HG03342 (cell line): ENCODE data around the gene SPAG16.

Experiments used
- ATAC-seq: cut with Tn5 transposase; IDR thresholded peaks from one replicate; pipeline ENCODE4 v1.9.1; 2021; ENCODE audit warnings: mild to moderate bottlenecking, moderate library complexity; ENCODE audit not compliant: unreplicated experiment

SPAG16 gene

DNA sequence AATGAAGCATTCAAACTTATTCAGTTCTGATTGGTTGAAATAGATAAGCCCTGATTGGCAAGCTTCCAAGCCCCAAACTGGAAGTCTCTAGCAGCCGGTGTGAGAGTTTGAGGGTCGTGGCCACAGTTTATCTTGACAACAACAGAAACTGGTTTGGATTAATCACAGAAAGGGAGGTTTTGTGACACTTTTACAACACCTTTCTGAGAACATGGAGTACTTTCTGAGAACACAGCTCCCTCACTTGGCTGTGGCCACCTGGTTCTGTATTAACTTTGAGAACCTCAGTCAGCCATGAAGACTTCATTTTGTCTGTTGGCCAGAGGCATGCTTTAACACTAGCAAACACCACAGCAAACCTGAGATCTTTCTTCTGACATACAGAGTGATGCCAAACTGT, 845.9 kb downstream of the SPAG16 start:
- no peak for ATAC-seq

GRCh38 chr2:214135966-214136365, 851.7 kb downstream of the SPAG16 start:
- ATAC-seq: no peak

GRCh38 chr2:214138779-214139178, 854.5 kb downstream of the SPAG16 start:
- ATAC-seq: no peak

DNA sequence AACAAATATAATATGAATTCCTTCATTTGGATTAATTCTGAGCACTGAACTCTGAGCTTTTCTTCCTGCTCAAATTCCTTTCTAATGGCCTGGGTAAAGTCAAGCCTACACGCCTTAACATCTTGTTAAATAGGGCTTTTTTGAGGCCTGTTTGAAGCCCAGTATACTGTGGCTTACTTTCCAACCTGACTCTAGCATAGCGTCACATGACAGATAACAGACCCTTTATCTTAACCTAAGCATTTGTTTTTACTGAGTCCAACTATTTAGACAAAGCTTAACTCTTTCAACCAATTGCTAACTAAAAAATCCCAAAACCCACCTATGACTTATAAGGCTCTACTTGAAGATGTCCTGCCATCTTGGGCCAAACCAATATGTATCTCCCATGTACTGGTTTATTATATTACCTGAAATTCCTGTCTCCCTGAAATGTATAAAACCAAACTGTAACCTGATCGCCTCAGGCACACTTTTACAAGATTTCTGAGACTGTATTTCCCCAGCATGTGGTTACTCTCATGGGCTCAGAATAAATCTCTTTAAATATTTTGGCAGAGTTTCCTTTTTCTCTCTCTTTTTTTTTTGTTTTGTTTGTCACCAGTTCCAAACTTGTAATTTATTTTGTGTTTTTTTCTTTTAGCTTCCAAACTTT, 855.5 kb downstream of the SPAG16 start:
- no peak for ATAC-seq

DNA sequence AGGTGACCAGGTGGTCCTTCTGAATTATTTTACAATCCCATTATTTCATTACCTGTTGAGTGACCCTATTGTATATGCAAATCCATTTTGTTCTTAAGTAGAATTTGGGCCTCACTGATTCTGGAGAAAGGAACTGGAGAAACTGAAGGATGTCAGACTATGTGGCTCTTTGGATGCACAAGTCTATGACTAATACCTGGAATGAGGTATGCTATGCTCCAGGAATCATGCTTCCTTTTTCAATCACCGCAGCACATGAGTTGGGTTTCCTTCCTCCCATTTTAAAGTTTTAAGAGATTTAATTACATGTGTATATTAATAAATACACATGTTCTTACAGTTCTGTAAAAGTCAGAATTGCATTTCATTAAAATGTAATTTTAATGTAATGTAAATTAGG, 872.7 kb downstream of the SPAG16 start:
- ATAC-seq: peak; percentile 85

GRCh38 chr2:214158851-214159250, 874.6 kb downstream of the SPAG16 start:
- ATAC-seq: no peak

DNA sequence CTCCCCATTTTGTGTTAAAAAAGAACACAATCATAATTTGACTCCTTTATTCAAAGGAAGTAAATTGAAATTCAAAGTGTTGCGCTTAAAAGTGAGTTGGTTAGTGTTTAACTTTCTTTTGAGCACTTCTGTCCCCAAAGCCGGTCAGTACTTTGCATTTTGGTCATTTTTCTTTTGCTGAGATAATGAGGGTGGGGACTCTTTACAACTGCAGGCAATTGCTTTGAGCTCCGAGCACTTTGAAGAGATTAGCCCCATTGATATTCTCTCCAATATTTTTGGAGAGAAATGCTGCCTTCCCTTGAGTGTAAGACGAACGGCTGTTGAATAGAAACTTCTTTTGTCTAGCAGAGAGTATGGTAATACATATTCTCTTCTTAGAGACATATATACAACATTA, 885.0 kb downstream of the SPAG16 start:
- ATAC-seq: no peak

DNA sequence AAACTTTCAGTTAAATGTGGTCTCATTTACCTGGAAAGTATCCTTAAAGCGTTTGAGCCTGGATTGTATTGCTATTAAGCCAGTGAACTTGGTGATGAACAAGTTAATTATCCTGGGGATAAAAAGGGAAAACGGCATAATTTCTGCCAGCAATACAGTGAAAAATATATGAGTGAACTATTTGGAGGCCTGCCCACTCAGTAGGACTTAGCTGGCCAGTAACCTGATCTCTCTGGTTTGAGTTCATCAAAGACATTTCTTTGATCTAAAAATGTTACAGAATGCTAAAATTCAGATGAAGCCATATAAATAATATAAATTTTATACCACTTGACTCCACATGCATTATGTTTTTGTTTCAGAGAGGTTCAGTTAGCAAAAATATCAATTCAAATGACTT, 885.5 kb downstream of the SPAG16 start:
- no peak for ATAC-seq

DNA sequence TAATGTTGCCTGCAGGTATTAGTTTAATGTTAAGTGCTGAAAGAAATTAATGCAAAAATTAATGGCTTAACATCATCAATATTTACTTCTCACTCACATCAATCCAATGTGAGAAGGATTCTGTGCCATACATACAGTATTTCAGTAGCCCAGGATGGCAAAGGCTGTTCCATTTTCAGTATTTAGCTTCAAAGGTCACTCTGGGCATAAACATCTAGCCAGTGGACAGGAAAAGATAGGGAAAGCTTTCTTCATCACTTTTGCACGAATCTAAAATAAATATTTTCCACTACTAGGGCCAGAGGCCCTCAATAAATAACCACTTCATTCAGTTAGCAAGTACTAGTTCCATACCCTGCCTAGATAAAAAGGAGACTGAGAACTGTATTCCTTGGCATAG, 890.3 kb downstream of the SPAG16 start:
- no peak for ATAC-seq

DNA sequence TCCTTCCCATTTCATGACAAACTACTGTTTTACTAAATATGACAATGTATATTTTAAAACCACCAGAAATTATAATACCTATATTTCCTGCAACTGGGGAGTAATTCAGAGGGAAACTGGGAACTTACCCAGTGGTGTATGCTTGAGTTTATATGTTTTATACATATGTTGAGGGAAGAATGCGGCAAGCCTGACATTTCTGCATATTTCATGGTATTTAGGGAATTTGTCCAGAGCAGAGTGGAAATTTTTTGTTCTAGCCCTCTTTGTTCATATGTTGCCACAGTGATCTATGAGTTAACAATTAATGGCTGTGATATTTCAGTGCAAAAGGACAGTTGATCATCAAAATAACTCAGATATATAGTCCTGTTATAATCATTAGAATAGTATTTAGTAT, 895.8 kb downstream of the SPAG16 start:
- ATAC-seq: no peak

GRCh38 chr2:214180686-214181085, 896.4 kb downstream of the SPAG16 start:
- ATAC-seq: no peak

- no peak for ATAC-seq
These were observed 900.2 kb downstream of the SPAG16 start for GRCh38 chr2:214184461-214184860.

- no peak for ATAC-seq
These were observed 901.3 kb downstream of the SPAG16 start for GRCh38 chr2:214185546-214185945.

DNA sequence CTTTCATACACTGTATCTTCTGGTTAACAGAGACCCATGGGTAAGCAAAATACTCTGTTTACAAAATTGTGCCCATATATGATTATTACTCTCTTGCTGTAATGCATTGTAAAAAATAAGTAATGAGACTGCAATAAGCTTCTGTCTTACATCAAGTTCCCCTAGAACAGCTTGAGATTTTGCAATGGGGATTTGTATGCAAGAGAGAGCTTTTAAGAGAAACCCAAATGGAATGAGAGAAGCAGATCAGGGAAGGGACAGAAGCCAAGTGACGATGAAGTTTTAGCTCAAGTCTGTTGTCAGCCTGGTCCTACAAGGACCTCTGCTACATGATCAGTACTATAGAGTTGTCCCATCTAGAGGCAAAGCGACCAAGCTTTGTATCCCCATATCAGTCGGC, 908.4 kb downstream of the SPAG16 start:
- no peak for ATAC-seq

DNA sequence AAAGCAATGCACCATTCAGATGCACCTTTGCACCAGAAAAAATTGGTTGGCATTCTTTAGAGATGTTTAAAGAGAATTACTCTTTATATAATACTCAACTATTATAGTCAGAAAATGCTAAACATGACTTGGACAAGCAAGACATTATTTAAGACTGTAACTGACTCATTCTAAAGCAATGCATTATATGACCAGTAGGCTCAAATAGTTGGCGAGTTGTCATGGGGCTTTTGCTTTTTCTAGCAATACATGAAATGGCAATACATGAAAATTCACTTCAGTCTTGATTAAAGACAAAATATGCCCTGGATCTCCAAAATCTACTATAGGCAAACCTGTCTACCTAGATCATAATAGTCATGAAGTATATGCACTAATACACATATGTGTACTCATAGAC, 909.7 kb downstream of the SPAG16 start:
- no peak for ATAC-seq

DNA sequence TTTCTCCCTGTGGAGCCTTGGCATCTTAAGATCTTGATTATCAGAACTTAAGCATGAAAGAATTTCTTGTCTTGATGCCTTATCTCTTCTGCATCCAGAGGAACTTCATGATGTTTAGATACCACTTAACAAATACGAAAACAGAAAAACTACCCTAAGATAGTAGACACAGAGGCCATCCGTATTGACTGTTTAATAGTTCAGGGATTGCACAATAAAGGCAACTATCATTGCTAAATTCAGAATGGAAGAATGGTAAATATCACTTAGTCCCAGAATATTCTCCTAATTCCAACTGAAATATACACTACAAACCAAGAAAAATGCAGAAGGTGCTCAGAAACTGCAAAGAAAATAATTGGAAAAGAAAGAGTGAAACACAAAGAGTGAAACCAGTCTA, 912.0 kb downstream of the SPAG16 start:
- ATAC-seq: no peak

DNA sequence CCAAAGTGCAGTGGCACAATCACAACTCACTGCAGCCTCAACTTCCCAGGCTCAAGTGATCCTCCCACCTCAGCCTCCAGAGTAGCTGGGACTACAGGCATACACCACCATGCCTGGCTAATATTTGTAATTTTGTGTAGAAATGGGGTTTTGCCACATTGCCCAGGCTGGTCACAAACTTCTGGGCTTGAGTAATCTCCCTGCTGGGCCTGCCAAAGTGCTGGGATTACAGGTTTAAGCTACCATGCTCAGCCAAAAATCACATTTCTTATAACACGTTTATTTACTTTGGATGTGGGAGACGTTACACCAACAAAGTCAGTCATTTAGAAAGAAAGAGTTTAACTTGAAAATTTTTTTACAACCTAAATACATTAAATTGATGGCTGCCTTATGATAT, 917.6 kb downstream of the SPAG16 start:
- no peak for ATAC-seq

GRCh38 chr2:214203214-214203613, 919.0 kb downstream of the SPAG16 start:
- no peak for ATAC-seq

GRCh38 chr2:214203744-214204289, 919.6 kb downstream of the SPAG16 start:
- ATAC-seq: no peak

GRCh38 chr2:214215107-214215506, 930.8 kb downstream of the SPAG16 start:
- no peak for ATAC-seq

DNA sequence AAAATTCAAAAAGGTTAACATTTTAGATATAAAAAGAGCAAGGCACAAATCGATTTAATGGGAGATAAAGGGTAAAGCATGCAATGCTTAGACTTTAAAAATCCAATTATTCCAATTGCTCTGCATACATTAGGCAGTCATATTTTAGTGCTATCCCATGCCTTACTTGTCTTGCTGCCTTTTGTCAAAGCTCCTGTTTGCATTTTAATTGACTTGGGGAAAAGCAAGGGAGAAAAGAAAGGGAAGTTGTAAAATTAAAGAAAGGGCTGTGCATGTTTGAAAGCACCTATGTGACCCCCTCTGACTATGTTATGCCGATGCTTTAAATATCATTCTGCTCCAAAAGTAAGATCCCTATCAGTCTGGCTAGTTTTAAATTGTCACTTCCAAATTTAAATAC, 932.9 kb downstream of the SPAG16 start:
- no peak for ATAC-seq

DNA sequence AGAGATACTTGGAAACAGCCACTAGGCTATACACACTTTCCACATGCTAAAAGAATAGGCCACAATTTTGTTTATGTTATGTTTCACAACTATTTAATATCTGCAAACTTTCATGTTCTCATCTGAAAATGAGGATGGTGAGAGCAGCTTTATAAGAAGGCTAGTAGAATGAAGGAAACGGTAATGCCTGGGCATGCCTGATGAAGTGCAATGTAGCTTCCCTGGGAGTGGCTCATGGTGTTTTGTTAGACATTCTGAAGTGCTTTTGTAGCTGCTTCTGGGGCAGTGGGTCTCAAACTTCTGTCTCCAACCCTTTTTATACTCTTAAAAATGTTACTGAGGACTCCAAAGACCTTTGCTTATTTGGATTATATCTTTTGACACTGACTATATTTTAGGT, 933.3 kb downstream of the SPAG16 start:
- ATAC-seq: no peak

GRCh38 chr2:214220251-214220650, 936.0 kb downstream of the SPAG16 start:
- ATAC-seq: no peak
